Stimulated activated CD4-positive, alpha-beta T cell treated with anti-CD3 and anti-CD28 coated beads, Interleukin-1b, Interleukin-23, amount 100 ng/mL, for 4 hours (primary cell): ENCODE results near the gene TATDN3.
"Not testable (repeated sequence)": the region's sequence is repeated elsewhere in the genome, so short reads cannot be mapped to it uniquely, and the experiment has no call there.

Experiments
- DNase-seq, 2 donors: peaks; one replicate each; pipeline ENCODE4 v3.0.0-alpha.2; 2020; ENCODE audit warnings: low read depth in 2 of 2

TATDN3 gene

GRCh38 chr1:212775241-212775640 is 16.5 kb upstream of the TATDN3 start:
- no peak for DNase-seq

- no peak for DNase-seq
Observed at GRCh38 chr1:212777151-212777550, 14.5 kb upstream of the TATDN3 start.

DNA sequence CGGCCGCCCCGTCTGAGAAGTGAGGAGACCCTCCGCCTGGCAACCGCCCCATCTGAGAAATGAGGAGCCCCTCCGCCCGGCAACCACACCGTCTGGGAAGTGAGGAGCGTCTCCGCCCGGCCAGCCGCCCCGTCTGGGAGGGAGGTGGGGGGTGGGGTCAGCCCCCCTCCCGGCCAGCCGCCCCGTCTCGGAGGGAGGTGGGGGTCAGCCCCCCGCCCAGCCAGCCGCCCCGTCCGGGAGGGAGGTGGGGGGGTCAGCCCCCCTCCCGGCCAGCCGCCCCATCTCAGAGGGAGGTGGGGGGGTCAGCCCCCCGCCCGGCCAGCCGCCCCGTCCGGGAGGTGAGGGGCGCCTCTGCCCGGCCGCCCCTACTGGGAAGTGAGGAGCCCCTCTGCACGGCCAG is 12.6 kb upstream of the TATDN3 start:
- not testable (repeated sequence) for DNase-seq

DNA sequence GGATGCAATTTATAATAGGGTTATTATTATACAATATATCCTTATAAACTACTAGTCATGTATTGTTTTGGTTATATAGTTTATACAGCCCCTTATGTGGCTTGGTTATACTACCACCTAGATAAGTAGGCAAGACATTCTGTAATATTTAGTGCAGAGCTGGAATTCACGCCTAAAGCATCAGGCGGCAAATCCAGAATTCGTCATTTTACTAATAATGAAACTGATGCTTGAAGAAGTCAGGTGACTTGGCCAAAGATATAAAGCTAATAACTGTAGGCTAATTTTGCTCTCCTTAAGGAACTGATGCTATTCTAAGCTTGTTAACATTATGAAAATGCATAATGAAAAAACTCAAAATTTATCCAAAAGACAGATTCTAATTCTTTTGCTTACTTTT is 10.9 kb upstream of the TATDN3 start:
- DNase-seq = no peak

GRCh38 chr1:212781225-212781624 is 10.5 kb upstream of the TATDN3 start:
- no peak for DNase-seq

GRCh38 chr1:212782422-212783154 is 9.1 kb upstream of the TATDN3 start:
- no peak for DNase-seq

DNA sequence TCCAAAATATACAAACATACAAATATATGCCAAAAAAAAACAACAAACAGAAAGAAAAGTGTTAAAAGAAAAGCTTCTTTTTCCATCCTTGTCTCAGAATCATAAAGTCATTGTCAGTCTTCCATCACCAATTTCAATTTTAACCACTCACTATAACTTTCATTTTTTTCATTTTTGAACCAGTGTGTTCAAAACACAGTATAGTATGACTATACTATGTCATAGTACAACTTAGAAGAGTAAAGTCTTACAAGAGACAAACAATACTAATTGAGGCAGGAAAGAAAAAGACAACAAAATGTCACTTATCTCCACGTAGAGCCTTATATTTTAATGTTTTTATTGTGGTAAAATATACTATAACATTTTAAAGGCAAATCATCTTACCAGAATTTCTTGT is 7.7 kb upstream of the TATDN3 start:
- DNase-seq = no peak

- DNase-seq = no peak
Observed at GRCh38 chr1:212785871-212786270, 5.8 kb upstream of the TATDN3 start.

GRCh38 chr1:212791261-212791675 is 426 bp upstream of the TATDN3 start:
- no peak for DNase-seq

- no peak for DNase-seq
Observed at GRCh38 chr1:212792396-212792908, 758 bp downstream of the TATDN3 start.

GRCh38 chr1:212794561-212795014 is 2.9 kb downstream of the TATDN3 start:
- no peak for DNase-seq

- DNase-seq = no peak
Observed at GRCh38 chr1:212797681-212798080, 6.0 kb downstream of the TATDN3 start.

DNA sequence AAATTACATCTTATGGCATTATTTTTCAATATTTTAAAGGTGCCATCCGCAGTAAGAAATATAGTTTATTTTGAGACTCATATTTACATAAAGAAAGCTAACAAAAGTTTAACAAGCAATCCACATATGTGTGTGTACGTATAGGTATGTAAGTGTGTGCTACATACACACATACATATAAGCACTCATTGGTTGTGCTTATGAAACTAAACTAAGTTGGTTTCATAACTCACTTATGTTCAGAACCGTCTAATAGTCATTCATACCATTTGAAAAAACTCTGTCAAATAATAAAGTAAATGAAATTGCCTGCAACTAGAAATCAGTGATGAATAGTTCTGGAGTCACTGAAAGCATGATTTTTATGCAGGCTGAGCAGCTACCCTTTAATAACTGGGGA is 14.1 kb downstream of the TATDN3 start:
- DNase-seq = no peak

DNA sequence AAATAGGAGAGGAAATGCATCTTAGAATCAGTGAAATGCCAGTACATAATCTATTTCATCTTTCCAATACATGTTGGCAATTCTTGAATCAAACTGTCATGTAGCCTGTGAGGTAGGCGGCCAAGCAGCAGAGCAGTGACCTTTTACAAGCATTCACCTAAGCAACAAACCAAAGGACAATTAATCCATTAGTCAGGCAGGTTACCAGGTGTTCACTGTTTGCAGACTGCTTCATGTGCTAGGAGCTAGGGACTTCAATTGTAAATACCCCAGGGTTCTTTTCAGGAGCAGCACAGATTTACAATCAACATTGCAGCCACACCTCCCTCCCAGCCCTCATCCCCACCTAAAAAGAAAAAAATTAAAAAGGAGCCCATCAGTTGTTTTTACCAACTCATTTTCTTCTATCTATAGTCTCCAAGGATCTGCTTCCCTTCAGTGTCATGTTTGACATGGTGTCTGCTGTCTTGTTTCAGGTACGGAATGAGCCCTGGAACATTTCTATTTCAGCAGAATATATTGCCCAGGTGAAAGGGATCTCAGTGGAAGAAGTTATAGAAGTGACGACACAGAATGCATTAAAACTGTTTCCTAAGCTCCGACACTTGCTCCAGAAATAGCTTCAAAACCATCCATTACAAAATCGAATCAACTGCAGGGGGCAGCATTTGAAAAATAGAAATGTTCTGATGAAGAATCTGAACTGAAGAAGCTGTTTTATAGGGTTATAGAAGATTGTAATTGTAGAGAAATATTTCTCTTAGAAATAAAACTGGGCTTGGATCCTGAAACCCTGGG is 23.0 kb downstream of the TATDN3 start:
- no peak for DNase-seq

- no peak for DNase-seq
Observed at GRCh38 chr1:212816567-212817278, 25.0 kb downstream of the TATDN3 start.

DNA sequence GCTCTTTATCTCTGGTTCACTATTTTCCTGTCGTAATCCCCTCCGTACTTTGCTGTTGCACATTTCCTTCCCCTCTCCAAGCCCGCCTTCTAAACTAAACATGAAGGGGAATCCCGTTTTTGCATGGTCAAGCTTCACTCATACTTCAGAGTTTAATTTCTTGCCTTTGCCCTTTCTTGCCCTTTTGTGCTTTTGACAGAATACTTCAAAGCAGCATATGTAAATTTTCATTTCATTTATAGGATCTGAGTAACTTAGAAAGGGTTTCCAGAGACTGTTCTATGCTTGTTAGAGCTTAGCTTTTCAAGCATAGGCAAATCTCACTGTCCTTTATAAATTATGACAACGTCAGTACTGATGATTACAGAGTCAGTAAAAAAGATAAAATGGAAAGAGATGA is 28.0 kb downstream of the TATDN3 start:
- DNase-seq = no peak

DNA sequence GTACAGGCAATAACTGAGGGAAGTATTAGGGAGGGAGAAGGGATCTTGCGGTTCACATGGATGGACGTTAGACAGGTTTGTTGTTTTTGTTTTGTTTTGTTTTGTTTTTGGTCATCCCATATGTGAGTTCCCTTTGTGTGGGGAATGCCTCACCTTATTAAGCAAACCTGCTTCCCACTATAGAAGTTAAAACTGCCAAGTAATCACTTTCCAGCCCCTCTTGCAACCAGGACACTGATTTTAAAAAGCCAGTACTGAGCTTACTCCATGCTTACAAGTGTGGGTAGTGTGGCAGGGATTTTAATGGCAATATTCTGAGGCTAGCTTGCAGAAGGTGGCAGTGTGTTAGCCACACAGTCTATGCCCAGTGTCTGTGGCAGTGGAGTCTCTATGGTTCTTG is 29.3 kb downstream of the TATDN3 start:
- DNase-seq = no peak

- DNase-seq = no peak
Observed at GRCh38 chr1:212822956-212823355, 31.3 kb downstream of the TATDN3 start.

DNA sequence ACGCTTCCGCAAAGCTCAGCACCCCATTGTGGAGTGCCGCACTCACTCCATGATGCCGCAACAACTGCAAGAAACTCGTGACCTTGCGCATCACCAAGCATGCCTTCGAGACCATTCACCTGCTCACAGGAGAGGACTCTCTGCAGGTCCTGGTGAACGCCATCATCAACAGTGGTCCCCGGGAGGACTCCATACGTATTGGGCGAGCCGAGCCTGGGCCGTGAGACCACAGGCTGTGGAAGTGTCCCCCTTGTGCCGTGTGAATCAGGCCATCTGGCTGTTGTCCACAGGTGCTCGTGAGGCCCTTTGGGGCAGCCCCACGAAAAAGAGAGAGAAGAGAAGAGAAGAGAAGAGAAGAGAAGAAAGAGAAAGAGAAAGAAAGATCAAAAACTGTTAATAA is 32.5 kb downstream of the TATDN3 start:
- no peak for DNase-seq

GRCh38 chr1:212825798-212826452 is 34.2 kb downstream of the TATDN3 start:
- DNase-seq = no peak

DNA sequence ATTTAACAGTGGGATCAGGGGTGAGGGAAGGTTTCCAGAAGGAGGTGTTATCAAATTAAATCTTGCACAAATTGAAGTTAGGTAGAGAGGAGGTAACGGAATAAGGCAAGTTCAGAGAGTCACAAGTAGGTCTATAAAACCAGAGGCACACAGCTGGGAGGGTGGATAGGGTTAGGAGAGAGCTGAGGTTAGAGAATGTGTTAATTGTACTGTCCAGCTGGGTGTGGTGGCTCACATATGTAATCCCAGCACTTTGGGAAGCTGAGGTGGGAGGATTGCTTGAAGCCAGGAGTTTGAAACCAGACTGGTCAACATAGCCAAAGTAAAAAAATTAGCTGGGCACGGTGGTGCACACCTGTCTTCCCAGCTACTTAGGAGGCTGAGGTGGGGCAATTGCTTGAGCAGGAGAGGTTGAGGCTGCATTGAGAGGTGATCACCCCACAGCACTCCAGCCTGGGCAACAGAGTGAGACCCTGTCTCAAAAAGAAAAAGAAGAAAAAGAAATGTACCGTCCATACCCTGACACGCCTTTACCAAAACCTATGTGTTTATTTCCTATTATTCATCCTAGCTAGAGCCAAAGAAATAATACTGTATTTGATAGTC is 35.6 kb downstream of the TATDN3 start:
- DNase-seq = no peak
